HG03196 (cell line): ENCODE results near the gene CHRNB4.

ENCODE experiments used
- ATAC-seq: cut with Tn5 transposase; IDR thresholded peaks from one replicate; pipeline ENCODE4 v1.9.1; 2021; ENCODE audit not compliant: unreplicated experiment

CHRNB4 gene

GRCh38 chr15:78668987-78669386, 28.0 kb upstream of the CHRNB4 start:
- no peak for ATAC-seq

- ATAC-seq: no peak
Observed at GRCh38 chr15:78667578-78668236, 26.7 kb upstream of the CHRNB4 start.

- ATAC-seq: no peak
Observed at GRCh38 chr15:78666010-78666409, 25.0 kb upstream of the CHRNB4 start.

GRCh38 chr15:78663703-78664102, 22.7 kb upstream of the CHRNB4 start:
- no peak for ATAC-seq

GRCh38 chr15:78662028-78662427, 21.0 kb upstream of the CHRNB4 start:
- ATAC-seq: no peak

- ATAC-seq: no peak
Observed at GRCh38 chr15:78661001-78661400, 20.0 kb upstream of the CHRNB4 start.

- ATAC-seq: no peak
Observed at GRCh38 chr15:78660584-78660983, 19.6 kb upstream of the CHRNB4 start.

GRCh38 chr15:78658823-78659222, 17.8 kb upstream of the CHRNB4 start:
- ATAC-seq: no peak

- no peak for ATAC-seq
Observed at GRCh38 chr15:78654272-78654671, 13.3 kb upstream of the CHRNB4 start.

GRCh38 chr15:78651930-78652615, 11.1 kb upstream of the CHRNB4 start:
- ATAC-seq: no peak

- ATAC-seq: no peak
Observed at GRCh38 chr15:78651007-78651406, 10.0 kb upstream of the CHRNB4 start.

GRCh38 chr15:78650022-78650421, 9.0 kb upstream of the CHRNB4 start:
- no peak for ATAC-seq

- ATAC-seq: no peak
Observed at GRCh38 chr15:78645009-78645408, 4.0 kb upstream of the CHRNB4 start.

- ATAC-seq: no peak
Observed at GRCh38 chr15:78642331-78642730, 1.3 kb upstream of the CHRNB4 start.

GRCh38 chr15:78641749-78642275, 802 bp upstream of the CHRNB4 start:
- ATAC-seq: no peak

- no peak for ATAC-seq
Observed at GRCh38 chr15:78640527-78641101, 396 bp downstream of the CHRNB4 start.

- ATAC-seq: no peak
Observed at GRCh38 chr15:78638658-78639314, 2.2 kb downstream of the CHRNB4 start.

GRCh38 chr15:78637776-78638435, 3.1 kb downstream of the CHRNB4 start:
- no peak for ATAC-seq

- ATAC-seq: no peak
Observed at GRCh38 chr15:78636378-78636859, 4.6 kb downstream of the CHRNB4 start.

- no peak for ATAC-seq
Observed at GRCh38 chr15:78635346-78635745, 5.7 kb downstream of the CHRNB4 start.
